Neutrophil (primary cell): Measurements from ENCODE around the gene CDS2.

ENCODE experiments used
- H3K27ac ChIP-seq: fragments of 200-600 bp; sonication (generic); 2 replicates; pipeline ENCODE4 v1.5.1; 2016; ENCODE audit warnings: mild to moderate bottlenecking, moderate library complexity
- H3K27me3 ChIP-seq: fragments of 200-600 bp; sonication (generic); 2 replicates; pipeline ENCODE4 v1.6.0; 2016; ENCODE audit warnings: mild to moderate bottlenecking
- H3K36me3 ChIP-seq: fragments of 200-600 bp; sonication (generic); 2 replicates; pipeline ENCODE4 v1.5.1; 2017
- H3K4me1 ChIP-seq, 2 experiments: fragments of 200-600 bp in 1 of 2; sonication (generic) in 1 of 2; 1 replicate in 1 of 2; 2 replicates in 1 of 2; pipeline versions ENCODE4 v1.5.1 to v1.6.1; 2013 to 2016; ENCODE audit warnings: low read depth in 1 of 2, low read length in 1 of 2, mild to moderate bottlenecking in 1 of 2, moderate library complexity in 1 of 2; ENCODE audit not compliant: control insufficient read depth in 1 of 2, insufficient read depth in 1 of 2
- H3K4me3 ChIP-seq, 2 experiments: fragments of 200-600 bp in 1 of 2; sonication (generic) in 1 of 2; 1 replicate in 1 of 2; 2 replicates in 1 of 2; pipeline ENCODE4 v1.5.1; 2013 to 2016; ENCODE audit warnings: low read depth in 1 of 2, low read length in 1 of 2, mild to moderate bottlenecking in 1 of 2, moderate library complexity in 1 of 2
- H3K9me3 ChIP-seq: fragments of 200-600 bp; sonication (generic); 2 replicates; pipeline ENCODE4 v1.5.1; 2016
- CTCF ChIP-seq: fragments of 200-600 bp; sonication (generic); IDR thresholded peaks from 2 replicates; pipeline ENCODE4 v1.5.1; 2016; ENCODE audit warnings: antibody characterized with exemption

Gene CDS2

GRCh38 chr20:5195655-5196054, 68.8 kb downstream of the CDS2 start:
- no peak overlapping the region for H3K4me3 ChIP-seq
- H3K27ac ChIP-seq: no peak overlapping the region
- H3K36me3 ChIP-seq: peaks cover 75% of the 10 kb centered on the region
- no peaks in the 10 kb centered on the region for H3K9me3 ChIP-seq
- TF ChIP-seq CTCF: no peak
- H3K27me3 ChIP-seq: no peaks in the 10 kb centered on the region
- H3K4me1 ChIP-seq: no peaks in the 10 kb centered on the region

DNA sequence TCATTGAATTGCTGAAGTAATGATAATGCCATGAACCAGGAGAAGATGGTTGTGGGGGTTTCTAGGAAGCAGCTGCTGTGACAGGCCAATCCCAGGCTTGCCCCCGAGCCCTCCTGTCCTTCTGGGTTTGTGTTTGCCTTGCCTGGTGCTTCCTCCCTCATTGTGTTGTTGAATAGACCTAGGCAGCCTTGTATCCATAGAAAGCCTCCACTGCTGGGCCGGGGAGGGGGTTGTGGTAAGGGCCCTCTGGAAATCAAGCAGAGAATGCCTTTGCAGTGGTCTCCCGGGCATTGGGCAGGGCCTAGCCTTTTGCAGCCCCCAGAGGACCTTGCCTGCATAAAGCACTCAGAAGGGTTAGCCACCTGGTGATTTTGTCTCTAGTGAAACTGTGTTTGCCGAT, 69.3 kb downstream of the CDS2 start:
- Histone ChIP-seq H3K36me3 (peaks cover 70% of the 10 kb centered on the region), H3K9me3 (no peaks in the 10 kb centered on the region), H3K4me3 (no peak overlapping the region), H3K4me1 (no peaks in the 10 kb centered on the region), H3K27me3 (no peaks in the 10 kb centered on the region), H3K27ac (no peak overlapping the region)
- no peak for TF ChIP-seq CTCF

DNA sequence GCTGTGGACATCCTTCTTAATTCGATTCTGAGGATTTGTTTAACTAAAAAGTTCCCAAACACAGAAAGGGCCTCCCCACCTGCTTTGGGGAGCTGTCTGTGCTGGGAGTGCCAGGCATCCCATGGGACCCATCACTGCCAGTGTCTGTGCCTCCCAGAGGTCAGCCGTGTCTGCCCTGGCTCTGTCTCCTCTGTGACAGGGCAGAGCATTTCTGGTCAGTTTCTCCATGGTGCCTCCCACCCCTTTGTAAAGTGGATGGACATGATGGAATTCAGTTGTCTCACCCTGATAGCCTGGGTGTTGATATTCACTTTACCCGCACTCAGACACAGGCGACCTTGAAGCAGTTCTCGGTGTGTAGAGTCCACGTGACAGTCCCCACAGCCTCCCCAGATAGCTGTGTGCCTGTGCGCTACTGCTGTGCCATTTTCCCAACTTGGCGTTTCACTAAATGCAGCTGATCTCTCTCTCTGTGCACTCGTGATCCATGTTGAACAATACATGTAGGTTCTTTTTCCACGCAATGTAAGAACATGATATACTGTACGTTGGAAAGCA, 70.5 kb downstream of the CDS2 start:
- peaks cover 58% of the 10 kb centered on the region for H3K36me3 ChIP-seq
- TF ChIP-seq CTCF: no peak
- no peaks in the 10 kb centered on the region for H3K27me3 ChIP-seq
- no peak overlapping the region for H3K4me3 ChIP-seq
- no peaks in the 10 kb centered on the region for H3K9me3 ChIP-seq
- no peak overlapping the region for H3K27ac ChIP-seq
- H3K4me1 ChIP-seq: no peaks in the 10 kb centered on the region

DNA sequence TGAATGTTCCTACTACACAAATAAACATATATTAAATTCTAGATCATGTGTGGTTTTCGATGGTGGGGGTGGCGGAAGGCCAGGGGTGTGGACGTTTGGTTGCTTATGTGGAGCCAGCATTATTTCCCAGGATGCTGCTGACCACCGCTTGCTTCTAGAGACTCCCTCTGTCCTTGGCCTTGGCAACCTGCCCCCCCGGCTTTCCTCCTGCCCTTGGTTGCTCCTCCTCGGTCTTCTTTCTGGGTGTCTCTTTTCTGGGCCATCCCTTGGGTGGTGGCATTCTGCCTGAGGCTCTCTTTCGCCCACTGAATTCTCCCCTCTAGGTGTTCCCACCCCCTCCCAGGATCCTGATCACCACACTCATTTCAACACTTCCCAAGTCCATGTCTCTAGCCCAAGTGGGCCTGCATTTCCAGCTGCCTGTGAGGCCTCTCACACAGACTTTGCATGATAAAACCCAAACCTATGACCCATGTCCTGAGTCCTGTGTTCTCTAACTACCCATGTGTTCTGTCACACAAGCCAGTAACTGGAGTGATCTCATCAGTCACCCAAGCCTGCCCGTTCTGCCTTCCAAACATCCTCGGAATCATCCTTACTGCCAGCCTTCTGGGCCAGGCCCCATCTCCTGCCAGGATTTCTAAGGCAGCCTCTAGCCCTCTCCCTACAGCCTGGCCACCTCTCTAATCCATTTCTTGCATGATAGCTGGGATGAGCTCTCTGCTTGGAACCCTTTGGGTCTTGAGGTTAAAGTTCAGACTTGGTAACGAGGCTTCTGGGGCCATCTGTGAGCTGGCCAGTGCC, 71.2 kb downstream of the CDS2 start:
- TF ChIP-seq CTCF: no peak
- no peaks in the 10 kb centered on the region for H3K9me3 ChIP-seq
- H3K27me3 ChIP-seq: no peaks in the 10 kb centered on the region
- no peak overlapping the region for H3K4me3 ChIP-seq
- no peaks in the 10 kb centered on the region for H3K4me1 ChIP-seq
- H3K27ac ChIP-seq: no peak overlapping the region
- peaks cover 54% of the 10 kb centered on the region for H3K36me3 ChIP-seq

DNA sequence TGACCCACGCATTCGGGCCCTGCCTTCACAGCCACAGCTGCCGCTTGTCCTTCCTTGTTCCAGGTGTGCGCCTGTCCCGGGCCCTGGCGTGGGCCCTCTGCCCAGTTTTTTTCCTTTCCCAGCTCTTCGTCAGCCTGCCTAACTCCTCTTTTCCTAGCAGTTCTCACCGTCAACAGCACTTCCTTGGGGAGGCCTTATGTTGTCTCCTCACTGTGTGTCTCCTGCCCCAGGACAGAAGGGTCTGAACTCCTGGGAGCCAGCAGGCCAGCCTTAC, 71.8 kb downstream of the CDS2 start:
- H3K36me3 ChIP-seq: peaks cover 49% of the 10 kb centered on the region
- H3K4me3 ChIP-seq: no peak overlapping the region
- no peak for TF ChIP-seq CTCF
- H3K4me1 ChIP-seq: no peaks in the 10 kb centered on the region
- no peaks in the 10 kb centered on the region for H3K9me3 ChIP-seq
- no peak overlapping the region for H3K27ac ChIP-seq
- H3K27me3 ChIP-seq: no peaks in the 10 kb centered on the region
